Hair follicular keratinocyte (primary cell): ENCODE results near the gene MEOX1. TPM values are rescaled to one million over a fixed set of nuclear protein-coding genes. Genes with fewer than 3 reads are reported as not detected.

Experiments
- total RNA-seq: library from RNA; depleted of rRNA; stranded (reverse); fragments of >200 nt; gene quantifications from 2 replicates; pipeline ENCODE4 v1.2.3, GENCODE V29; 2015

Gene MEOX1
- total RNA-seq, result not detected in 2 replicates

GRCh38 chr17:43661699-43662412 lies at the start of gene MEOX1:
Gene MEOX1, minus strand, starts transcription at chr17:43661922. Its CDS starts 388 bp downstream, at chr17:43661534.

Other genes with a start within 250 kb of the MEOX1 start
- 25.8 and 26.2 TPM in 2 replicates for gene DHX8, start 177.9 kb downstream of the MEOX1 start, total RNA-seq
- 64.7 and 70.3 TPM in 2 replicates for gene ETV4, start 115.6 kb downstream of the MEOX1 start, total RNA-seq
- gene SOST, start 96.9 kb upstream of the MEOX1 start, total RNA-seq, result 0.15 TPM in 1 of 2 replicates, not detected in the other
- gene DUSP3, start 117.1 kb upstream of the MEOX1 start, total RNA-seq, result 16.6 and 23.8 TPM in 2 replicates
- gene CFAP97D1, start 118.5 kb upstream of the MEOX1 start, total RNA-seq, result not detected in 2 replicates
- gene MPP3, start 171.2 kb upstream of the MEOX1 start, total RNA-seq, result 6.2 and 8.6 TPM in 2 replicates
- not detected in 2 replicates for gene CD300LG, start 185.3 kb upstream of the MEOX1 start, total RNA-seq
- gene MPP2, start 245.6 kb upstream of the MEOX1 start, total RNA-seq, result 0.31 and 0.61 TPM in 2 replicates